ENCODE measurements around the gene STAP2. TPM values are rescaled to one million over a fixed set of nuclear protein-coding genes. Genes with fewer than 3 reads are reported as not detected.

Gene STAP2
- polyA plus RNA-seq, 10 donors = 4.4 to 13.8 (median 4.8) TPM

Other genes with a start within 250 kb of the STAP2 start
- gene MAP2K2, start 214.7 kb downstream of the STAP2 start, polyA plus RNA-seq (ENCODE audit: insufficient read length in 10 of 10) = 100 to 1,000 TPM in 8 of 10 donors, 10 to 100 TPM in 2; 84.4 to 117 (median 107) TPM
- gene CREB3L3, start 185.2 kb downstream of the STAP2 start, polyA plus RNA-seq (ENCODE audit: insufficient read length in 10 of 10) = under 1 TPM in 1 of 10 donors, not detected in 9; 0.07 TPM
- 10 to 100 TPM in 7 of 10 donors, 1 to 10 TPM in 3; 7.6 to 16.1 (median 11.0) TPM for gene SIRT6, start 156.3 kb downstream of the STAP2 start, polyA plus RNA-seq (ENCODE audit: insufficient read length in 10 of 10)
- gene ANKRD24, start 156.1 kb downstream of the STAP2 start, polyA plus RNA-seq (ENCODE audit: insufficient read length in 10 of 10) = 1 to 10 TPM in 5 of 10 donors, under 1 TPM in 5; 0.41 to 1.9 (median 1.1) TPM
- gene EBI3, start 109.3 kb downstream of the STAP2 start, polyA plus RNA-seq (ENCODE audit: insufficient read length in 10 of 10) = under 1 TPM; 0.40 to 0.98 (median 0.70) TPM
- 10 to 100 TPM; 10.7 to 15.5 (median 12.0) TPM for gene YJU2, start 91.7 kb downstream of the STAP2 start, polyA plus RNA-seq (ENCODE audit: insufficient read length in 10 of 10)
- gene SHD, start 59.6 kb downstream of the STAP2 start, polyA plus RNA-seq (ENCODE audit: insufficient read length in 10 of 10) = 100 to 1,000 TPM in 1 of 10 donors, 10 to 100 TPM in 9; 54.4 to 115 (median 82.2) TPM
- 1 to 10 TPM in 2 of 10 donors, under 1 TPM in 8; 0.28 to 1.3 (median 0.44) TPM for gene TMIGD2, start 36.4 kb downstream of the STAP2 start, polyA plus RNA-seq (ENCODE audit: insufficient read length in 10 of 10)
- 1 to 10 TPM; 1.1 to 4.5 (median 2.0) TPM for gene FSD1, start 34.2 kb downstream of the STAP2 start, polyA plus RNA-seq (ENCODE audit: insufficient read length in 10 of 10)
- 10 to 100 TPM; 10.9 to 15.9 (median 14.6) TPM for gene MPND, start 4.7 kb upstream of the STAP2 start, polyA plus RNA-seq (ENCODE audit: insufficient read length in 10 of 10)
- gene SH3GL1, start 61.7 kb upstream of the STAP2 start, polyA plus RNA-seq (ENCODE audit: insufficient read length in 10 of 10) = 10 to 100 TPM; 45.0 to 80.2 (median 56.5) TPM
- gene CHAF1A, start 63.8 kb upstream of the STAP2 start, polyA plus RNA-seq (ENCODE audit: insufficient read length in 10 of 10) = 10 to 100 TPM in 8 of 10 donors, 1 to 10 TPM in 2; 8.2 to 17.3 (median 12.3) TPM
- gene UBXN6, start 119.0 kb upstream of the STAP2 start, polyA plus RNA-seq (ENCODE audit: insufficient read length in 10 of 10) = 100 to 1,000 TPM in 1 of 10 donors, 10 to 100 TPM in 9; 65.4 to 103 (median 90.2) TPM
- gene HDGFL2, start 133.5 kb upstream of the STAP2 start, polyA plus RNA-seq (ENCODE audit: insufficient read length in 10 of 10) = 10 to 100 TPM; 47.3 to 91.9 (median 57.4) TPM
- 1 to 10 TPM in 9 of 10 donors, under 1 TPM in 1; 0.68 to 9.4 (median 4.6) TPM for gene PLIN4, start 179.7 kb upstream of the STAP2 start, polyA plus RNA-seq (ENCODE audit: insufficient read length in 10 of 10)
- gene PLIN5, start 196.4 kb upstream of the STAP2 start, polyA plus RNA-seq (ENCODE audit: insufficient read length in 10 of 10) = 1 to 10 TPM in 9 of 10 donors, under 1 TPM in 1; 0.87 to 5.2 (median 1.5) TPM
- under 1 TPM; 0.35 to 0.98 (median 0.61) TPM for gene LRG1, start 201.2 kb upstream of the STAP2 start, polyA plus RNA-seq (ENCODE audit: insufficient read length in 10 of 10)
- gene SEMA6B, start 220.9 kb upstream of the STAP2 start, polyA plus RNA-seq (ENCODE audit: insufficient read length in 10 of 10) = 10 to 100 TPM; 27.5 to 45.9 (median 35.8) TPM

All from muscle of back (tissue), 10 donors.